ENCODE data around the gene PTPRN2. TPM values are rescaled to one million over a fixed set of nuclear protein-coding genes. Genes with fewer than 3 reads are reported as not detected.

PTPRN2 gene
- total and polyA plus RNA-seq, 2 donors (not counting 3 experiments of a cell fraction or from before 2014, with no cell fraction given), result 0.62 to 0.88 TPM

DNA sequence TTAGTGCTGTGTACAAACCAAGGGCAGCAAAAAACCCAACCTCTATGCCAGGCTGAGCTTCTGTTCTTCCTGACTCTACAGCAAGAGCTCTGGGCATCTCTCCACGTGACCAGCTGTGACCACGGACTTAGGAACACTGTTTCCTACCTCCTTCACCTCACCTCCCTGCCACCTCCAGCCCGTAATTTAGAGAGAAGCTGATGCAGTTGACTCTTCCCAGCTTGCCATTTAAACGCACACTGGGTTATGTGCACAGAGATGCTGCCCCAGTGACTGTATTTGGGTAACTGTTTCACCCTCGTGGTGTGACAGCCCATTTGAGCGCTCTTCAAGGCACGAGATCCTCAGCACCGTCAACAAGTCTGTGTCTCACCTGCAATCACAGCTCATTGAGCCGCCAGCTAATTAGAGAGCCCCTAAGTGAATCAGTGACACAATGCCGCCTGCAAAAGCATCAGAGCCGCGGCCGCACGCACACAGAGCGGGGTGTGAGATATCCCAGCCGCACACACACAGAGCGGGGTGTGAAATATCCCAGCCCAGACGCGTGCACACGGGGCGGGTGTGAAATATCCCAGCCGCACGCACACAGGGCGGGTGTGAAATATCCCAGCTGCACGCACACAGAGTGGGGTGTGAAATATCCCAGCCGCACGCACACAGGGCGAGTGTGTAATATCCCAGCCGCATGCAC, 319.7 kb downstream of the PTPRN2 start:
- intact Hi-C loops (cut with micrococcal nuclease), result no loop called here
- TF ChIP-seq, protein P1, sequence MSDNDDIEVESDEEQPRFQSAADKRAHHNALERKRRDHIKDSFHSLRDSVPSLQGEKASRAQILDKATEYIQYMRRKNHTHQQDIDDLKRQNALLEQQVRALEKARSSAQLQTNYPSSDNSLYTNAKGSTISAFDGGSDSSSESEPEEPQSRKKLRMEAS (IDR thresholded peaks at IDR 0.05; ENCODE audit: insufficient read depth, insufficient read length), result no peak
- TF ChIP-seq POLR2A (IDR thresholded peaks at IDR 0.05; ENCODE audit: low read depth, low read length), result no peak
- TF ChIP-seq JUN (IDR thresholded peaks at IDR 0.05; ENCODE audit: borderline replicate concordance, insufficient read depth, insufficient read length, low read depth), result no peak
- no peak for TF ChIP-seq POLR2AphosphoS5 (IDR thresholded peaks at IDR 0.05; ENCODE audit: insufficient read depth, low read depth, low read length)
- TF ChIP-seq FOS (IDR thresholded peaks at IDR 0.05; ENCODE audit: borderline replicate concordance, insufficient read depth, low read length), result no peak
- TF ChIP-seq, protein P2, sequence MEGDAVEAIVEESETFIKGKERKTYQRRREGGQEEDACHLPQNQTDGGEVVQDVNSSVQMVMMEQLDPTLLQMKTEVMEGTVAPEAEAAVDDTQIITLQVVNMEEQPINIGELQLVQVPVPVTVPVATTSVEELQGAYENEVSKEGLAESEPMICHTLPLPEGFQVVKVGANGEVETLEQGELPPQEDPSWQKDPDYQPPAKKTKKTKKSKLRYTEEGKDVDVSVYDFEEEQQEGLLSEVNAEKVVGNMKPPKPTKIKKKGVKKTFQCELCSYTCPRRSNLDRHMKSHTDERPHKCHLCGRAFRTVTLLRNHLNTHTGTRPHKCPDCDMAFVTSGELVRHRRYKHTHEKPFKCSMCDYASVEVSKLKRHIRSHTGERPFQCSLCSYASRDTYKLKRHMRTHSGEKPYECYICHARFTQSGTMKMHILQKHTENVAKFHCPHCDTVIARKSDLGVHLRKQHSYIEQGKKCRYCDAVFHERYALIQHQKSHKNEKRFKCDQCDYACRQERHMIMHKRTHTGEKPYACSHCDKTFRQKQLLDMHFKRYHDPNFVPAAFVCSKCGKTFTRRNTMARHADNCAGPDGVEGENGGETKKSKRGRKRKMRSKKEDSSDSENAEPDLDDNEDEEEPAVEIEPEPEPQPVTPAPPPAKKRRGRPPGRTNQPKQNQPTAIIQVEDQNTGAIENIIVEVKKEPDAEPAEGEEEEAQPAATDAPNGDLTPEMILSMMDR (IDR thresholded peaks at IDR 0.05; ENCODE audit: extremely low read depth in 1 of 2, insufficient read depth in 1 of 2, low read depth in 1 of 2, low read length in 2 of 2), result no peak
- POLR2A ChIA-PET, result no interaction called here
- no peak overlapping the region for H3K27ac ChIP-seq (ENCODE audit: insufficient read depth, low read depth, low read length)
- no peak overlapping the region for H3K4me2 ChIP-seq (ENCODE audit: insufficient read depth, low read length)
- FAIRE-seq (no peak), DNase-seq (ENCODE audit: low read depth, low spot score) (no peak)
- H3K27me3 ChIP-seq (ENCODE audit: control insufficient read depth in 2 of 2, insufficient read depth in 2 of 2, low read length in 2 of 2), result no peaks in the 10 kb centered on the region
- H3K9me1 ChIP-seq (replicated peaks; ENCODE audit: control insufficient read depth, extremely low read depth, insufficient read depth, low read length), result no peaks in the 10 kb centered on the region
- H3K79me2 ChIP-seq (ENCODE audit: control insufficient read depth, insufficient read depth, low read length), result no peaks in the 10 kb centered on the region
- CTCF ChIA-PET, result no interaction called here
- no peak overlapping the region for H3K4me3 ChIP-seq (replicated peaks in 1 of 3; ENCODE audit: insufficient read depth in 1 of 3, low read depth in 1 of 3, low read length in 3 of 3)
- H3K9ac ChIP-seq (replicated peaks; ENCODE audit: extremely low read depth, insufficient read depth, low read length), result no peak overlapping the region
- dilution Hi-C loops (cut with MboI; ENCODE audit: extremely low pct_ligation_motif_present, low sequenced_read_pairs), result no loop called here
- H3K36me3 ChIP-seq (ENCODE audit: control insufficient read depth in 2 of 2, extremely low read depth in 1 of 2, insufficient read depth in 2 of 2, low read length in 2 of 2), result no peaks in the 10 kb centered on the region
- H2AFZ ChIP-seq (ENCODE audit: low read depth, low read length), result no peak overlapping the region
- BruUV-seq (replicated peaks), result no TSS peak
- H4K20me1 ChIP-seq (replicated peaks; ENCODE audit: control insufficient read depth, extremely low read depth, insufficient read depth, low read length), result no peaks in the 10 kb centered on the region
- H3K4me1 ChIP-seq (ENCODE audit: control insufficient read depth, extremely low read depth, insufficient read depth, low read length), result no peaks in the 10 kb centered on the region
- no peaks in the 10 kb centered on the region for H3K9me3 ChIP-seq (replicated peaks; ENCODE audit: control insufficient read depth, insufficient read depth, low read length)

All from endothelial cell of umbilical vein (primary cell).